Measurements from ENCODE around the gene NANOS1. TPM values are rescaled to one million over a fixed set of nuclear protein-coding genes. Genes with fewer than 3 reads are reported as not detected.
"Not testable (repeated sequence)": the region's sequence is repeated elsewhere in the genome, so short reads cannot be mapped to it uniquely, and the experiment has no call there.

The NANOS1 gene
- total RNA-seq, 1 donor from 2014 or later: 0.60 TPM

DNA sequence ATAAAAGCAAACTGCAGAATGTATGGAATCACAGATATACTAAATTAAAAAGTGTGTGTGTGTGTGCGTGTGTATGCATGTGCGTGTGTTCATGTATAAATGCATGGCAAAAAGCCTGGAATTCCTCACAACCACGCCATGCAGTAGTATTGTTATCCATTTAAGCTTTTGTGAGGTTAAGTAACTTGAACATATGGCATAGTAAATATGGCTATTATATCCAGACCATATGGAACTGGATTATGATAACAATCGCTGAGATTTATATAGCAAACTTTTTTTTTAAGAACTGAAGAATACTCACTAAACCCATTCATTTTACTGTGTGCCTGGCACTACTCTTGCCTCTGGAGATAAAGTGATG, 22.3 kb upstream of the NANOS1 start:
- no peak for DNase-seq (ENCODE audit: low spot score)

DNA sequence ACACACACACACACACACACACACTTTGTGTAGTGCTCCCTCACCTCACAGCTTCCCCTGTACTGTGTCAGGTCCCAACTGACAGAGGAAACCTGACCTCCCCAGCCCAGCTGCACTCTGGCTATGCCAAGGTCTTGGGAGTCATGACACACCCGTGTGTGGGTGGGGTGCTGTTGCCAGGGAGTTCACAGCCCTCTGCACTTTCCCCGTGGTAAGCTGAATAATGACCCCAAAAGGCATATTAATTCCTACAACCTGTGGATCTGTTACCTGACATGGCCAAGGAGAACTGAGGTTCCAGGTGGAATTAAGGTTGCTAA, 8.9 kb upstream of the NANOS1 start:
- no peak for DNase-seq (ENCODE audit: low spot score)

DNA sequence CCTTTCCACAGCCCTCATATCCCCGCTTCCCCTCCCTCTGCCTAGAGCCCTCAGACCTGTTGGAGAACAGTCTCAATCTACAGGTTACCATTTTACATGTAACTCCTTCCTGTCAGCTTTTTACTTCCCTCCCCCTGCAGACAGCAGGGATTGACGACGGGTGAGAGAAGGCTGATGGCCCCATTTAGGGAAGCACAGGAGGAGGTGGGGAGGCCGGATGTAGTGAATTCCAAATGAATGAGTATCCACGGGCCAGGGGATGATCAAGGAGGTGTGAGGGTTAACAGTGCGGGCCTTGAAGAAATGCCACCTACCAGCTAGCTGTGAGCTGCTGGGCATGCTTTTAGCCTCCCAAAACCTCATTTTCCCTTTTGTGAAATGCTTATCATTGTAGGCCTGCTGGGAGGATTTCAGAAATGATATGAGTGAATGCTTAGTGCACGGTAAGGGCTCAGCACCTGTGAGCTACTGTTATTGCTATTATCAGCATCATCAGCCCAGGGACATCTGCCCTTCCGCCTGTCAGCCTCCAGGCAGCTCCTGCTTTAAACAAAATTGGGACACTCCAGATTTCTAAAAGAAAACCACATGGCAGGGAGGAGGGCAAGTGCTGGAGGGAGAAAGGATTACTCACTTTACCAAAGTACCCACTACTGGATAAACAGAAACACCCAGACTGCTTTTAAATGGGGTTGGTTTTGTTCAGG, 6.5 kb upstream of the NANOS1 start:
- no peak for DNase-seq (ENCODE audit: low spot score)

DNA sequence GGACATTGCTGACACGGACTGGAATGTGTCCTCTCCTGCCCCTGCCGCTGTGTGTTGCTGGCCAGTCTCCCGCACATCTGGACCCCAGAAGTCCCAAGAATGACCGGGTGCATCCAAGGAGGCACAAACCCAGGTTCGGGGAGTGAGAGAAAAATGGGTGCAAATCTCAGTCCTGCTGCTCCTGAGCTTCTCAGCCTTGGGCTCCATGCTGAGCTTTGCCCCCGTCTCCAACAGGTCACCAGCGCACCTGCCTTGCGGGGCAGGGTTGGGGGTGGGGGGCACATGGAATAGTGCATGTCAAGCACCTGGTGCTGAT, 6.0 kb upstream of the NANOS1 start:
- no peak for DNase-seq (ENCODE audit: low spot score)

DNA sequence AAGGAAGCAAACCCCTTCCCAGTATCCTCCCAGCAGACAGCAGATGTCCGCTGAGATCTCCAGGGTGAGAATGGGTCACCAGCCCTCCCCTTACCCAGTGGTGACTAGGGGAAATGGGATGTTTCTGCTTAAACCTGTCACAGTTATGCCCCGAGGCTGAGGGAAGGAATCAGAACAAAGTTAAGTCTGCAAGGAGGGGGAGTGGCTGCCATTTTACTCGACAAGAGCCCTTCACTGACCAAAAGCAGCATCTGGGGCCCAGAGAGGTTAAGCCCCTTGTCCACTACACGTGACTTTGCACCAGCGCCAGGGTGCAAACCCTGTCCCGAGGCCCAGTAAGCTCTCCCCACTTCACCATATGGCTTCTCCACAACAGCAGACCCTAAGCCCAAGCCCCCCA, 4.6 kb upstream of the NANOS1 start:
- DNase-seq (ENCODE audit: low spot score): no peak

DNA sequence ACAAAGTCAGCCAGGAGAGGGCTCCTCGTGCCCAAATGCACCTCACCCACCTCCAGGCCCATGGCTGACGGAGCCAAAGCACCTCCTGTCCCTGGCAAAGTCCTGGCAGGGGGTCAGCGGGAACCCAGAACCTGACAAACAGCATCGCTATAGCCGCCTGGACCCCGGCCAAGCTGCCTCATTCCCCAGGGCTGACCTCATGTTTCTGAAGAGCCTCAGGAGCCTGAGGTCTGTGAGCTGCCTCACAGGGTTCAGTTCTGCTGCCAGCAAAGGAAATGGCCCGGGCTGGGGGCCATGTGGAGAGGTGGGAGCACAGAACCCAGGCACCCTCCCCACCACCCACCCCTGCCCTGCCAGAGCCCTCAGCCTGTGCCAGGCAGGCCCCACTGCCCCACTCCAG, 4.2 kb upstream of the NANOS1 start:
- DNase-seq (ENCODE audit: low spot score): peak; percentile 55

DNA sequence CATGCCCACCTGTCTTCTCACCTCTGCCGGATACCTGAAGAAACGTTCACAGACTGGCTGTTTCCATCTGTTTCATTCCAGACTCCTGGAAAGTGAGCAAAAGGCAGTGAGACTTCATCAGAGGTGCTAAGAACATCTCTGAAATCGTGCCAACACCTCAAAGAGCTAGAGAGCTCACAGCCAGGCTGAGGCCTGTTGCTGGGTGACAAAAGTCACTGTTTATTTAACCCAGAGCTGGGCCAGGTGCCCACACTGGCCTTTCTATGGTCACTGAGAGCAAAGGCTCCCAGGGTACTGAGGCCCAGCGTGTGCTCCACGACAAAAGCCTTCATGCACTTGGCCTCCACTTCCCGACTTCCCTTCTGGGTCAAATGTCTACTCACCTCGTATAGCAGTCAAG, 3.7 kb upstream of the NANOS1 start:
- no peak for DNase-seq (ENCODE audit: low spot score)

DNA sequence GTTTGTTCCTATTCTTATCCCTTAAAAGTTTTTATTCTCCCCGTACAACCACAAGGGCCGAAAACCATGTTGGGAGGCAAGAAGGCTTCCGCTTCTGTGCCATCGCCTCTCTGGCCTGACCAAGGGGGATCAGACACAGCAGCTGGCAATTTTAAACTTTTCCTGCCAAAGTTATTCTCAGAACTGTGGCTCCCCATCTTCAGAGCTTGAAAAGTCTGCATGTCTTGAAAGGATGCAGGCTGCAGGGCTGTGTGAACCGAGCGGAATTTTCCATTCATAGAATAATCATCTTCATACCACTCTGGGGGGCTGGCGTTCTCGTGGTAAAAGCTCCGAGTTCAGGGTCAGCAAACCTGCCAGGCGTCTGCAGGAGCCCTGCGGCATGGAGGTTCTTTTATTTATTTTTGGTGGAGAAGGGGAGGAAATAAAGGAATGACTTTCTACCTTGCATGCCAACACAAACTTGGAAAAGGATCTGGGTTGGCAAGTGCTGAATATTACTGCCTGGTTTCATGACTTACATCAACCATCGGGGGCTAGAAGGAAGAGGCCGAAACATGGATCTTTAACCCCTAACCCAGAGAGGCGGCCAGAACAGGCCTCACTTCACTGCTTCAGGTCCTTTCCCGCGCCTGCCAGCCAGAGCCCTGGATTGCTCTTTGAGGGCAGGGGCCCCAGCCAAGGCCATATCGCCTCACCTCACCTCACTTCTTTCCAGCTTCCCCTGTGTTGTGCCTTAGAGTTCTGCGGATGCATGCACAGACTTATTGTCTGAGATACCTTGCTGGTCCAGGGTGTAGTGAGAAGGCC, 3.0 kb upstream of the NANOS1 start:
- DNase-seq (ENCODE audit: low spot score): no peak

DNA sequence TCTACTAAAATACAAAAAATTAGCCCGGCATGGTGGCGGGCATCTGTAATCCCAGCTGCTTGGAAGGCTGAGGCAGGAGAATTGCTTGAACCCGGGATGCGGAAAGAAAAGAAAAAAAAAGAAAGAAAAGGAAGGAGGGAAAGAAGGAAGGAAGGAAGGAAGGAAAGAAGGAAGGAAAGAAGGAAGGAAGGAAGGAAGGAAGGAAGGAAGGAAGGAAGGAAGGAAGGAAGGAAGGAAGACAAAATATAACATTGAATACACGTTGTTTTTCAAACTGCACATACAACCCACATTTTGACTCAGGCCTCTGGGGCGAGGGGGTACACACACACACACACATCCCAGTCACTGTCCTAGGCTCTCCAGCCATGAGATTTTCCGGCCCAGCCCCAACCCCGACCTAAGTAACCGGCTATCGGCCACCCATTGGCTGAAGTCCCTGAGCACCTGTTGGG, 1.0 kb upstream of the NANOS1 start:
- DNase-seq (ENCODE audit: low spot score): not testable (repeated sequence)

DNA sequence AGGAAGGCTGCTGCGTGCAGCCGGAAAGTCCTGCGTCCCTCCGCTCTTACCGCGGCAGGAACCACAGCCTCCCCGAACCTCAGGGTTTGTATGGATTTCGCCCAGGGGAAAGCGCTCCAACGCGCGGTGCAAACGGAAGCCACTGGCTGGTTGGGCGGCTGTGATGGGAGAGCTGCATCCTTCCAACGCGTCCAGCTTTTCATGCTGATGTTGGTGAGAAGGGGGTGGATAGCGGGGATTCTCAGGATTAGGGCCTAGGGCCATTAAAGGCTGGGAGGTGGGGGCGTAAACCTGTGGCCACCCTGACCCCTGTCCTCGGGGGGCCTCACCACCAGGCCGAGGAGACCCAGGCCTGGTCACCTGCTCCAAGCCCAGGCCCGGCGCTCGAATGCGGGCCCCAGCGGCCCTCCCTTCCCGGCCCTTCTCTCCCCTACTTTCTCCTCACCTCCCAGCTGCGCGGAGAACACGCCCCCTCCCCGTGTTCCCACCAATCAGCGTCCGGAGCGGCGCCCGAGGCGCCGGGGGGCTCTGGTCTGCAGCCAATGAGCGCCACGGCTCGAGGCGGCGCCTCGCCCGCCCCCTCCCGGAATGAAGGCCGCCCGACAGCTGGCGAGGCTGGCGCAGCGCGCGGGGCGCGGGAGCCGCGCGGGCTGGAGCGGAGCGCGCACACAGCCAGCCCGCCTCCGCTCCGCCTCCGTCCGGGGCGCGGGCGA, 458 bp upstream of the NANOS1 start:
- peak; percentile 84 for DNase-seq (ENCODE audit: low spot score)

DNA sequence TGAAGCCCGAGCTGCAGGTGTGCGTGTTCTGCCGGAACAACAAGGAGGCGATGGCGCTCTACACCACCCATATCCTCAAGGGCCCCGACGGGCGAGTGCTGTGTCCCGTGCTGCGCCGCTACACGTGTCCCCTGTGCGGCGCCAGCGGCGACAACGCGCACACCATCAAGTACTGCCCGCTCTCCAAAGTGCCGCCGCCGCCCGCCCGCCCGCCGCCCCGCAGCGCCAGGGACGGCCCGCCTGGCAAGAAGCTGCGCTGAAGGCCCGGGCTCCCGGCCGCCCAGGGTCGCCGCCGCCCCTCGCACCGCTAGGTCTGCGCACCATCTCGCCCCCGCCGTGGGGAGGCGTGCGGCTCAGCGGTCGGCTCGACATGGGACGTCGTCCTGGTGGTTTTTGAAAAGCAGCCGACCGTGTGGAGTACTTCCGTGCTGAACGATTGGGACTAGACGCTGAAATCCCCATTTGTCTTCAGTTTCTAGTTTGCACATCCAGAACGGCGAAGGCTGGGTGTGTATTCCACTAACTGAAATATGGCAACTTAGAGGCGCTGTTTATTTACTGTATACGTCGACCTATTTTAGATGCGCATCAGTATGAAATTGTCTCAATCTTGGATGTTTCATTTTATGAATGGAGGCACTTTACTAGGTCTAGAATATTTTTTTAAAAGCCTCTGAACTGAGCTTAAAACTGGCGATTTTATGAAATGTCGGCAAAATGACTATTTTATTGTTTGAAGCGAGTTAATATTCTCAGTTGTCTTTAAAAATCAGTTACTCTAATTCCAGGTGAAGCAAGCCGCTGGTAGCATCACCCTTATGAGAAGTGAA, 1.1 kb downstream of the NANOS1 start:
- DNase-seq (ENCODE audit: low spot score): no peak

DNA sequence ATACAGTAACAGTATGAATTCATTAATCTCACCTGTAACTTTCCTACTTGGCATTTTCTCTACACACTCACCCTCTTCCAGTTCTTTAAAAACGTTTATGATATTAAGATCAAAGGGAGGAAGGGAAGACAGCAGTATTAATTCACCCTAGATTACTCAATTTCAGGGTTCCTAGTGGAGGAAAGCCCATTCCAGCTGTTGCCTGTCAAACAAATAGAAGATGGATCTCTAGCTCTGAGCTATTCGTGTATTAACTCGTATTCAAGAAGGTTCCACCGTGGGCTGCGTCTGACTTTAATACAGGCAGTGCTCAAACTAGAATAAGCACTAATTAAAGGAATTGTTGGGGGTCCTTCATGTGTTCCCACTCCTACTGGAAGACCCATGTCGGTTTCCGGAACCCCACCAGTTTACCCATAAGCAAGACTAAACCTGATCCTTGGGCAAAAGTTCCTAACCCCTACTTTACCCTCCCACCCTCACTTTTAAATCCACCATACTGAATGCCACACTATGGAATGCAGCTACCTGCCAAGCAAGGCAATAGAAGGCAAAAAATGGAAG, 2.1 kb downstream of the NANOS1 start:
- DNase-seq (ENCODE audit: low spot score): no peak

DNA sequence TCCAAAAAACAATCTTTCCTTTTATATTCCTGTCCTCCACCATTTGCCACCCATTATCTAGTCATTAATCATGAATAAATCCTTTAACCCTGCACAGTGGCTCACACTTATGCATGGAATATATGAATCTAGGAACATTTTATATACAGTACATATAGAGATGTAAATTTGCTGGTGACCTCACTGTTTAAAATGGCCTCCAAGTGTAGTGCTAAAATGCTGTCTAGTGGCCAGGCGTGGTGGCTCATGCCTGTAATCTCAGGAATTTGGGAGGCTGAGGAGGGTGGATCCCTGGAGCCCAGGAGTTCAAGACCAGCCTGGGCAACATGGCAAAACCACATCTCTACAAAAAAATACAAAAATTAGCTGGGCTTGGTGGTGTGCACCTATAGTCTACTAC, 9.6 kb downstream of the NANOS1 start:
- no peak for DNase-seq (ENCODE audit: low spot score)

DNA sequence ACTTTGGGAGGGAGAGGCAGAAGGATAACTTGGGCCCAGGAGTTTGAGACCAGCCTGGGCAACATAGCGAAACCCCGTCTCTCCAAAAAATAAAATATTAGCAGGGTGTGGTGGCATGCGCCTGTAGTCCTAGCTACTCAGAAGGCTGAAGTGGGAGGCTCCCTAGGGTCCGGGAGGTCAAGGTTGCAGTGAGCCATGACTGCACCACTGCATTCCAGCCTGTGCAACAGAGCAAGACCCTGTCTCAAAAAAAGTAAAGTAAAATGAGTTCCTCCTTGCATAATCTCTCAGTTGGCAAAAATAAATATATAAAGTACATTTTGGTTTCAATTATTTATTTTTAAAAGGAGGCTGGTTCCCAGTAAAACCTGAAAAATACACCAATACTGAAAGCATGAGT, 11.8 kb downstream of the NANOS1 start:
- DNase-seq (ENCODE audit: low spot score): no peak

DNA sequence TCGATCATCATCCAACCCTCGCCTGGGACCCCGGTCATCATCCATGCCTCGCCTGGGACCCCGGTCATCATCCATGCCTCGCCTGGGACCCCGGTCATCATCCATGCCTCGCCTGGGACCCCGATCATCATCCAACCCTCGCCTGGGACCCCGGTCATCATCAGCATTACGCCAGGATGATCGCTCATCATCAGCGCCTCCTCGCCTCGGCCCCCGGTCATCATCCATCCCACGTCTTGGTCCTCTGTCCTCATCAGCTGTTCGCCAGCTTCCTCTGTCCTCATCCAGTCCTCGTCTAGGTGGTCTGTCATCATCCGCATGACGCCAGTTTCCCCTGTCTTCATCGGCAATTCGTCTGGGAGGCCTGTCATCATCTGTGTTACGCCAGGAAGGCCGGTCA, 12.7 kb downstream of the NANOS1 start:
- DNase-seq (ENCODE audit: low spot score): no peak

DNA sequence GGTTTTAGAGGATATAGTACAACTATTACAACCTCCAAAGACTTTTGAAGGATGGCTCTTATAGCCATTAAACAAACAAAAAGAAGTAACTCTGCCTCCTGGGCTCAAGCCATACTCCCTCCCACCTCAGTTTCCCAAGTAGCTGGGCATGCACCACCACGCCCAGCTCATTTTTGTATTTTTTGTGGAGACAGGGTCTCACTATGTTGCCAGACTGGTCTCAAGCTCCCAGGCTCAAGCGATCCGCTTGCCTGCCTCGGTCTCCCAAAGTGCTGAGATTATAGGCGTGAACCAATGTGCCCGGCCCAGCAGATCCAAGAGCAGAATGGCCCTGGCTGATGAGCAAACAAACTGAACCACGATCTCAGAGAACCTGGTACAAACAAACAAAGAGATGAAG, 16.0 kb downstream of the NANOS1 start:
- DNase-seq (ENCODE audit: low spot score): no peak

DNA sequence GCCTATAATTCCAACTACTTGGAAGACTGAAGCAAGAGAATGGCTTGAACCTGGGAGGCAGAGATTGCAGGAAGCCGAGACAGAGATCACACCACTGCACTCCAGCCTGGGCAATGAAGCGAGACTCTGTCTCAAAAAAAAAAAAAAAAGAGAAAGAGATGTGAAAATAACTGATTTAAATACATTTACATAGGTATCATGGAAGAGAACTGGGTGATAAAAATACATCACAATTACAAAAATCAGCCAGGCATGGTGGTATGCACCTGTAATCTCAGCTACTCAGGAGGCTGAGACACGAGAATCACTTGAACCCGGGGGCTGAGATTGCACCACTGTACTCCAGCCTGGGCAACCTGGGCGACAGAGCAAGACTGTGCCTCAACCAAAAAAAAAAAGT, 19.8 kb downstream of the NANOS1 start:
- DNase-seq (ENCODE audit: low spot score): no peak

DNA sequence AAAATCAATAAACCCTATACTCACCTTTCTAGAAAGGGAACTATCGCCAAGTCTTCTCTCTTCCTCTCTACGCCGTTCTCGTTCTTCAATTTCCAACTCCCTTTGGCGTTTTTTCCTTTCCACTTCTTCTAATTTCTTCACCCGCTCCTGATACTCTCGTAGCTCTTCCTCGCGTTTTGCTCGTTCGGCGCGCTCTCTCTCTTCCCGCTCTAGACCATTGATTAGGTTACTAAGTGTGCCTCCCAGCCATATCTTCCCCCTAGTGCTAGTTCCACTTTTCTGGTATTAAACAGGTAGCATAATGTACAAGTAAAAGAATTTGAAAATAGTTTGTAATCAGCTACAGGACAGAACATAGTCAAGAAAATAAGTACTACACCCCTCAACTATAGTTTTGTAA, 20.3 kb downstream of the NANOS1 start:
- DNase-seq (ENCODE audit: low spot score): no peak

DNA sequence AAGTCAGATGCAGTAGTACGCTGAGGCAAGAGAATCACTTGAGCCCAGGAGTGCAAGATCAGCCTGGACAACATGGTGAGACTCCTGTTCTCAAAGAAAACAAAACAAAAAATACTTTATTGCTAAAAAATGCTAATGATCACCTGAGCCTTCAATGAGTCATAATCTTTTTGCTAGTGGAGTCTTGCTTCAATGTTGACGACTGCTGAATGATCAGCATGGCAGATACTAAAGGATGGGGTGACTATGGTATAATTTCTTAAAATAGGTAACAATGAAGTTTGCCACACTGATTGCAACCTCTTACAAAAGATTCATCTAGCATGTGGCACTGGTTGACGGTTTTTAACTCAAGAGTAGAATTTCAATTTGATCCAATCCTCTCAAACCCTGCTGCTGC, 22.3 kb downstream of the NANOS1 start:
- no peak for DNase-seq (ENCODE audit: low spot score)

DNA sequence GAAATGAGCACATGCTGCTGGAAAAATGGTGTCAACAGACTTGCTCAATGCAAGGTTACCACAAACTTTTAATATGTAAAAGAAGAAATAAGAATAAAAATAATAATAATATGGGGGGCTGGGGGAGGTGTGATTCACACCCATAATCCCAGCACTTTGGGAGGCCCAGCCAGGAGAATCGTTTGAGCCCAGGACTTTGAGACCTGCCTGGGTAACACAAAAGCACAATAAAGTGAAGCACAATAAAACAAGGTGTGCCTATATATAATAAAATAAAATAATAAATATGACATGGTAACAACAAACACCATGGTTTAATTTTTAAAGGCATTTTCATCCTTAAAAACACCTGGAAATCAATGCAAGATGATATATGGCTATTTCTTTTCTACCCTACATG, 26.0 kb downstream of the NANOS1 start:
- no peak for DNase-seq (ENCODE audit: low spot score)

DNA sequence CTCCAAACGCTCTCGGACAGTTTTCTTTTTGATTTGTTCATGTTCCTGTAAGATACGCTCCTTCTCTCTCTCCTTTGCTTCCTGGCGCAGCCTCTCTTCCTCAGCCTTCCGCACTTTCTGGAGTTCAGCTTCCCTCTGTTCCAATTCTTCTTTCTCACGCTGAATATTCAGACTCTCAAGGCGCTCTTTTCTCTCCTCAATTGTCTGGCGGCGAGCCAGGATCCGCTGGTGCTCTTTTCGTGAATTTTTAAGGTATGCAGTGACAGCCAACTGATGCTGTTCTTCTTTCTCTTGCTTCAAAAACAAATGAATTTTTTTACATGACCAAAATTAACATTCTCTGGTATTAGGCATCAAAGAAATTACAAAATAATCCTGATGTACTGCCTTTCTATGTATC, 28.5 kb downstream of the NANOS1 start:
- DNase-seq (ENCODE audit: low spot score): no peak

DNA sequence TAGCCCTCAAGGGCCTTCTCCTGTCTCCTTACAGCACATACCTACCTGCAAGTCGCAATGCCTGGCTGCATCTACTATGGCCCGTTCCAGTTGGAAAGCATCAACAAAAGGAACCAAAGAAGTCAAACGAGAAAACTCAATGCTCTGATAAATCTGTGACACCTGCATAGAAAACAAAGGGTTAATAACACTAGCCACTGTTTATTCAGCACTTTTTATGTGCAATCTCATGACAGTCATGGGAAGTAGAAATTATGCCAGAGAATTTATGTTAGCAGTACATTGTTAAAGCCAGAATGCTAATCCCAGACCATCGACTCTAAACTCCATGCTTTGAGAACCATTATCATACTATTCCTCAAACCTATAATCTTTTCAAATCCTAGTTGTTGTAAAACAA, 30.0 kb downstream of the NANOS1 start:
- DNase-seq (ENCODE audit: low spot score): no peak

Measured in mucosa of gallbladder (tissue), 1 donor.